ENCODE results near the gene FIZ1. TPM values are rescaled to one million over a fixed set of nuclear protein-coding genes. Genes with fewer than 3 reads are reported as not detected.
A peak's percentile ranks its signal among the peaks of the same experiment; 100 is the strongest.

The FIZ1 gene
- total and polyA plus RNA-seq, 5 experiments from 2014 or later: 2.8 to 22.0 (median 5.4) TPM

GRCh38 chr19:55553217-55554182 lies 45.8 kb downstream of the FIZ1 start:
- H3K36me3 Mint-ChIP-seq: no peaks in the 10 kb centered on the region
- no peaks in the 10 kb centered on the region for H3K9me3 Mint-ChIP-seq
- DNase-seq: no peak
- H3K4me1 Mint-ChIP-seq: no peaks in the 10 kb centered on the region
- peak overlapping the region in 1 of 10 donors; percentile 73 for H3K27ac Mint-ChIP-seq
- peaks cover 0 to 22% (median 4%) of the 10 kb centered on the region in 5 donors for H3K27me3 Mint-ChIP-seq
- POLR2A ChIA-PET: no interaction called here
- no peak for ATAC-seq
- H3K4me3 Mint-ChIP-seq: no peak overlapping the region

- DNase-seq (no peak), ATAC-seq (no peak)
- peaks cover 0 to 28% (median 9%) of the 10 kb centered on the region in 5 donors for H3K27me3 Mint-ChIP-seq
- H3K27ac Mint-ChIP-seq: peak overlapping the region in 1 of 10 donors; percentile 73
- POLR2A ChIA-PET: interaction anchor here (0.6 to 0.7 kb wide), 2 partner anchors 23 to 131 kb away, joined by 4 to 6 read pairs; no protein-coding TSS in a partner anchor
- no peaks in the 10 kb centered on the region for H3K9me3 Mint-ChIP-seq
- no peak overlapping the region for H3K4me3 Mint-ChIP-seq
- no peaks in the 10 kb centered on the region for H3K4me1 Mint-ChIP-seq
- no peaks in the 10 kb centered on the region for H3K36me3 Mint-ChIP-seq
Measured at GRCh38 chr19:55552620-55553019, 46.7 kb downstream of the FIZ1 start.

- no peak for DNase-seq
- POLR2A ChIA-PET: interaction anchor here (0.6 to 0.7 kb wide), 2 partner anchors 22 to 131 kb away, joined by 4 to 6 read pairs; no protein-coding TSS in a partner anchor
- peaks cover 0 to 2% (median 2%) of the 10 kb centered on the region in 4 donors for H3K4me1 Mint-ChIP-seq
- no peak overlapping the region for H3K27ac Mint-ChIP-seq
- no peak overlapping the region for H3K4me3 Mint-ChIP-seq
- H3K27me3 Mint-ChIP-seq: peaks cover 0 to 32% (median 11%) of the 10 kb centered on the region in 5 donors
- ATAC-seq: no peak
- H3K36me3 Mint-ChIP-seq: no peaks in the 10 kb centered on the region
- no peaks in the 10 kb centered on the region for H3K9me3 Mint-ChIP-seq
Measured at GRCh38 chr19:55552206-55552605, 47.1 kb downstream of the FIZ1 start.

GRCh38 chr19:55550321-55550650 lies 49.0 kb downstream of the FIZ1 start:
- POLR2A ChIA-PET: no interaction called here
- Mint-ChIP-seq H3K36me3 (no peaks in the 10 kb centered on the region), H3K27ac (no peak overlapping the region), H3K4me3 (no peak overlapping the region), H3K4me1 (peaks cover 0 to 4% (median 4%) of the 10 kb centered on the region in 4 donors), H3K9me3 (peaks cover 0 to 2% (median 0%) of the 10 kb centered on the region in 9 donors), H3K27me3 (peaks cover 0 to 48% (median 24%) of the 10 kb centered on the region in 5 donors)
- ATAC-seq: no peak
- DNase-seq: no peak

- POLR2A ChIA-PET: no interaction called here
- no peaks in the 10 kb centered on the region for H3K36me3 Mint-ChIP-seq
- peaks cover 0 to 6% (median 4%) of the 10 kb centered on the region in 4 donors for H3K4me1 Mint-ChIP-seq
- peaks cover 0 to 2% (median 0%) of the 10 kb centered on the region in 9 donors for H3K9me3 Mint-ChIP-seq
- peaks cover 0 to 53% (median 27%) of the 10 kb centered on the region in 5 donors for H3K27me3 Mint-ChIP-seq
- ATAC-seq: no peak
- no peak overlapping the region for H3K27ac Mint-ChIP-seq
- no peak for DNase-seq
- H3K4me3 Mint-ChIP-seq: no peak overlapping the region
Measured at GRCh38 chr19:55549500-55550320, 49.6 kb downstream of the FIZ1 start.

- peaks cover 3 to 39% (median 34%) of the 10 kb centered on the region in 5 donors for H3K27me3 Mint-ChIP-seq
- ATAC-seq (no peak), DNase-seq (no peak)
- peak overlapping the region in 1 of 10 donors; percentile 38 for H3K27ac Mint-ChIP-seq
- POLR2A ChIA-PET: no interaction called here
- H3K4me3 Mint-ChIP-seq: no peak overlapping the region
- no peaks in the 10 kb centered on the region for H3K36me3 Mint-ChIP-seq
- peaks cover 0 to 6% (median 4%) of the 10 kb centered on the region in 4 donors for H3K4me1 Mint-ChIP-seq
- H3K9me3 Mint-ChIP-seq: peaks cover 0 to 10% (median 0%) of the 10 kb centered on the region in 9 donors
Measured at GRCh38 chr19:55546822-55547614, 52.3 kb downstream of the FIZ1 start.

- peaks cover 6 to 39% (median 39%) of the 10 kb centered on the region in 5 donors for H3K27me3 Mint-ChIP-seq
- H3K4me1 Mint-ChIP-seq: peaks cover 0 to 6% (median 4%) of the 10 kb centered on the region in 4 donors
- peaks cover 0 to 10% (median 0%) of the 10 kb centered on the region in 9 donors for H3K9me3 Mint-ChIP-seq
- POLR2A ChIA-PET: no interaction called here
- H3K36me3 Mint-ChIP-seq: no peaks in the 10 kb centered on the region
- no peak overlapping the region for H3K27ac Mint-ChIP-seq
- H3K4me3 Mint-ChIP-seq: no peak overlapping the region
- DNase-seq (no peak), ATAC-seq (no peak)
Measured at GRCh38 chr19:55546011-55546410, 53.3 kb downstream of the FIZ1 start.

- H3K9me3 Mint-ChIP-seq: peaks cover 0 to 10% (median 0%) of the 10 kb centered on the region in 9 donors
- no peaks in the 10 kb centered on the region for H3K36me3 Mint-ChIP-seq
- H3K4me1 Mint-ChIP-seq: peaks cover 0 to 6% (median 4%) of the 10 kb centered on the region in 4 donors
- peaks cover 6 to 39% (median 39%) of the 10 kb centered on the region in 5 donors for H3K27me3 Mint-ChIP-seq
- H3K4me3 Mint-ChIP-seq: no peak within 1 kb of the TSS
- ATAC-seq (no peak), DNase-seq (no peak)
- POLR2A ChIA-PET: no interaction called here
- peak within 1 kb of the TSS in 1 of 10 donors; percentile 44 for H3K27ac Mint-ChIP-seq
Measured at GRCh38 chr19:55545443-55545842, 53.9 kb downstream of the FIZ1 start, which contains the start of gene SBK3. SBK3 (minus strand) TSS chr19:55545543; CDS start chr19:55545543, 0 bp downstream.

GRCh38 chr19:55544776-55545439 lies 54.4 kb downstream of the FIZ1 start:
- H3K27ac Mint-ChIP-seq: peak overlapping the region in 1 of 10 donors; percentile 44
- H3K4me1 Mint-ChIP-seq: peaks cover 0 to 6% (median 4%) of the 10 kb centered on the region in 4 donors
- no peak for ATAC-seq
- peaks cover 0 to 10% (median 0%) of the 10 kb centered on the region in 9 donors for H3K9me3 Mint-ChIP-seq
- no peak for DNase-seq
- H3K4me3 Mint-ChIP-seq: no peak overlapping the region
- peaks cover 6 to 39% (median 34%) of the 10 kb centered on the region in 5 donors for H3K27me3 Mint-ChIP-seq
- no peaks in the 10 kb centered on the region for H3K36me3 Mint-ChIP-seq
- POLR2A ChIA-PET: no interaction called here

- H3K9me3 Mint-ChIP-seq: peaks cover 0 to 10% (median 0%) of the 10 kb centered on the region in 9 donors
- ATAC-seq: no peak
- no peaks in the 10 kb centered on the region for H3K36me3 Mint-ChIP-seq
Measured at GRCh38 chr19:55544014-55544413, 55.3 kb downstream of the FIZ1 start.

GRCh38 chr19:55543567-55543966 lies 55.8 kb downstream of the FIZ1 start:
- POLR2A ChIA-PET: no interaction called here
- ATAC-seq: no peak
- Mint-ChIP-seq H3K36me3 (no peaks in the 10 kb centered on the region), H3K27ac (no peak overlapping the region), H3K27me3 (peaks cover 6 to 36% (median 32%) of the 10 kb centered on the region in 5 donors), H3K4me1 (peaks cover 0 to 6% (median 4%) of the 10 kb centered on the region in 4 donors), H3K4me3 (no peak overlapping the region), H3K9me3 (peaks cover 0 to 10% (median 0%) of the 10 kb centered on the region in 9 donors)
- no peak for DNase-seq

More at GRCh38 chr19:55544014-55544413, 55.3 kb downstream of the FIZ1 start:
- DNase-seq: no peak
- H3K4me3 Mint-ChIP-seq: no peak overlapping the region
- H3K27me3 Mint-ChIP-seq: peaks cover 6 to 36% (median 32%) of the 10 kb centered on the region in 5 donors
- peaks cover 0 to 6% (median 4%) of the 10 kb centered on the region in 4 donors for H3K4me1 Mint-ChIP-seq
- H3K27ac Mint-ChIP-seq: no peak overlapping the region
- POLR2A ChIA-PET: no interaction called here

Measured in naive thymus-derived CD8-positive, alpha-beta T cell (primary cell).